Type B pancreatic cell (in vitro differentiated cells): Measurements from ENCODE around the gene ITGAD. TPM values are rescaled to one million over a fixed set of nuclear protein-coding genes. Genes with fewer than 3 reads are reported as not detected.
"Not testable (repeated sequence)": the region's sequence is repeated elsewhere in the genome, so short reads cannot be mapped to it uniquely, and the experiment has no call there.

Experiments
- DNase-seq: peaks from one replicate; pipeline ENCODE4 v3.0.0; 2021; ENCODE audit warnings: mixed read lengths; ENCODE audit not compliant: unreplicated experiment; ENCODE audit errors: extremely low spot score
- H3K27ac Mint-ChIP-seq: 2 replicates; pipeline ENCODE4 v1.8.0; 2021; ENCODE audit warnings: mild to moderate bottlenecking, mixed read lengths
- H3K27me3 Mint-ChIP-seq: 2 replicates; pipeline ENCODE4 v1.8.0; 2021; ENCODE audit warnings: mixed read lengths
- H3K36me3 Mint-ChIP-seq: 2 replicates; pipeline ENCODE4 v1.8.0; 2021; ENCODE audit warnings: mixed read lengths
- H3K4me1 Mint-ChIP-seq: one replicate; pipeline ENCODE4 v1.8.0; 2021; ENCODE audit warnings: mixed read lengths; ENCODE audit not compliant: unreplicated experiment
- H3K4me3 Mint-ChIP-seq: 2 replicates; pipeline ENCODE4 v1.8.0; 2021; ENCODE audit warnings: mild to moderate bottlenecking, mixed read lengths
- H3K9me3 Mint-ChIP-seq: 2 replicates; pipeline ENCODE4 v1.8.0; 2021; ENCODE audit warnings: mixed read lengths
- CTCF ChIP-seq: fragments of 200-600 bp; sonication (generic); conservative IDR thresholded peaks from 2 replicates; pipeline ENCODE4 v1.5.0; 2021; ENCODE audit warnings: antibody characterized with exemption, mild to moderate bottlenecking
- total RNA-seq: library from RNA; stranded (reverse); gene quantifications from 2 replicates; pipeline ENCODE4 v1.2.1, GENCODE V29; 2021; ENCODE audit warnings: low replicate concordance

The ITGAD gene
- total RNA-seq, 1 donor from 2014 or later: not detected

- no peak for DNase-seq
- Mint-ChIP-seq H3K36me3 (no peaks in the 10 kb centered on the region), H3K4me3 (no peak overlapping the region), H3K27ac (no peak overlapping the region), H3K4me1 (no peaks in the 10 kb centered on the region), H3K27me3 (peaks cover 4% of the 10 kb centered on the region), H3K9me3 (no peaks in the 10 kb centered on the region)
- no peak for TF ChIP-seq CTCF
Measured at GRCh38 chr16:31435341-31436220, 42.4 kb downstream of the ITGAD start.

- no peaks in the 10 kb centered on the region for H3K36me3 Mint-ChIP-seq
- no peak for DNase-seq
Measured at GRCh38 chr16:31436221-31437045, 43.3 kb downstream of the ITGAD start.

DNA sequence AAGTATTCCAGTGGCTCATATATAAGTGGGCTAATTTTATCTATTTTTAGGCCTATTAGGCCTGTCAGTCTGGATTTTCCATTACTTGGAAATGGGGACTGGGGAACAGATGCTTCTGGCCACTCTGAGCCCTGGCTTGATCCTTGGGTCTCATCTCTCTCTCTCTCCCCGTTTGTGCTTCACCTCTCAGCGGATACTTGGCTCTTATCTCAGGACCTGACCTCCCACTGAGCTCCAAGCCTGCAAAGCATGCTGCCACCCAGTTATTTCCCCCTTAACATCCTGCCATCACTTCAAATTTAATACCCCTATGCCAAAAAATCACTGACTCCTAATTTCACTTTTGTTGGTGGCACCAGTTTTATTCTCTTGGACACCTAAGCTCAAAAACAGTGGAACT lies 45.3 kb downstream of the ITGAD start:
- H3K4me3 Mint-ChIP-seq: no peak overlapping the region
- H3K9me3 Mint-ChIP-seq: no peaks in the 10 kb centered on the region
- no peak for TF ChIP-seq CTCF
- no peak overlapping the region for H3K27ac Mint-ChIP-seq
- DNase-seq: no peak
- no peaks in the 10 kb centered on the region for H3K36me3 Mint-ChIP-seq
- H3K27me3 Mint-ChIP-seq: peaks cover 3% of the 10 kb centered on the region
- H3K4me1 Mint-ChIP-seq: peaks cover 5% of the 10 kb centered on the region

More at GRCh38 chr16:31436221-31437045, 43.3 kb downstream of the ITGAD start:
- TF ChIP-seq CTCF: no peak
- H3K4me1 Mint-ChIP-seq: no peaks in the 10 kb centered on the region
- H3K4me3 Mint-ChIP-seq: no peak overlapping the region
- no peak overlapping the region for H3K27ac Mint-ChIP-seq
- no peaks in the 10 kb centered on the region for H3K27me3 Mint-ChIP-seq
- H3K9me3 Mint-ChIP-seq: no peaks in the 10 kb centered on the region

- not testable (repeated sequence) for H3K36me3 Mint-ChIP-seq, H3K4me3 Mint-ChIP-seq, H3K4me1 Mint-ChIP-seq, DNase-seq, H3K27me3 Mint-ChIP-seq, H3K27ac Mint-ChIP-seq, H3K9me3 Mint-ChIP-seq
Measured at GRCh38 chr16:31439023-31439422, 45.9 kb downstream of the ITGAD start.

DNA sequence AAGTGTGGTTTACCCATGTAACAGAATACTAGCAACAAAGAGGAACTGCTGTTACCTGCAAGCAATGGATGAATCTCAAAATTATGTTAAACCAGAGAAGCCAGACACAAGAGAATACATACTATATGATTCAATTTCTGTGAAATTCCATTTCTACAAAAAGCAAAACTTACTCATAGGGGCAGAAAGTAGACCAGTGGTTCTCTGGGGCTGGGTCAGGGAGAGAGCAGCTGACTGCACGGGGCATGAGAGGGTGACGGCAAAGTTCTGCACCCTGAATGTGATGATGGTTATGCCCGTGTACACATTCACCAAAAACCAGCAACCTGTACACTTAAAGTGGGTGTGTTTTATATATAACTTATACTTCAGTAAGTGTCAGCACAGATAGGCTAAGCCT lies 46.4 kb downstream of the ITGAD start:
- TF ChIP-seq CTCF: no peak

More for the DNA sequence above, 46.4 kb downstream of the ITGAD start:
- Mint-ChIP-seq H3K27ac (no peak overlapping the region), H3K36me3 (no peaks in the 10 kb centered on the region), H3K4me1 (peaks cover 5% of the 10 kb centered on the region), H3K9me3 (no peaks in the 10 kb centered on the region), H3K27me3 (peaks cover 3% of the 10 kb centered on the region), H3K4me3 (no peak overlapping the region)
- DNase-seq: no peak
